Upper lobe of left lung (tissue), 6 donors: ENCODE data around the gene C20orf144. TPM values are rescaled to one million over a fixed set of nuclear protein-coding genes. Genes with fewer than 3 reads are reported as not detected.

Experiments used
- ATAC-seq, 2 donors: fragments of 200-7000 bp; cut with Tn5 transposase; one replicate each; pipeline ENCODE4 v1.9.1; 2022; ENCODE audit warnings: mild to moderate bottlenecking in 2 of 2, moderate library complexity in 2 of 2; ENCODE audit not compliant: low FRiP score in 2 of 2
- DNase-seq, 2 donors: peaks; one replicate each; pipeline ENCODE4 v3.0.0-alpha.2; 2019 to 2020
- H3K27ac ChIP-seq, 4 donors: fragments of 200-600 bp; sonication (generic); one replicate each; pipeline ENCODE4 v1.5.1; 2016 to 2019
- H3K27me3 ChIP-seq, 4 donors: fragments of 200-600 bp; sonication (generic); one replicate each; pipeline ENCODE4 v1.5.1; 2017 to 2019
- H3K36me3 ChIP-seq, 4 donors: fragments of 200-600 bp; sonication (generic); one replicate each; pipeline ENCODE4 v1.5.1; 2016 to 2019
- H3K4me1 ChIP-seq, 4 donors: fragments of 200-600 bp; sonication (generic); one replicate each; pipeline ENCODE4 v1.5.1; 2018 to 2019
- H3K4me3 ChIP-seq, 4 donors: fragments of 200-600 bp; sonication (generic); one replicate each; pipeline ENCODE4 v1.5.1; 2017 to 2019; ENCODE audit warnings: mild to moderate bottlenecking in 2 of 4, moderate library complexity in 1 of 4
- H3K9me3 ChIP-seq, 4 donors: fragments of 200-600 bp; sonication (generic); one replicate each; pipeline ENCODE4 v1.5.1; 2018 to 2019
- CTCF ChIP-seq, 6 experiments: fragments of 450-650 bp in 4 of 6; fragments of 200-600 bp in 2 of 6; sonication (generic) in 2 of 6; IDR thresholded peaks; one replicate each; pipeline ENCODE4 v1.5.1; 2016 to 2019; ENCODE audit warnings: antibody characterized with exemption in 6 of 6
- EP300 ChIP-seq, 4 donors: sonication (generic); formaldehyde crosslinking; IDR thresholded peaks; one replicate each; pipeline ENCODE4 v1.5.1; 2017; ENCODE audit warnings: antibody characterized with exemption in 4 of 4, control low read depth in 2 of 4
- POLR2A ChIP-seq, 4 donors: fragments of 450-650 bp; IDR thresholded peaks; one replicate each; pipeline ENCODE4 v1.5.1; 2016 to 2017; ENCODE audit warnings: antibody characterized with exemption in 4 of 4, mild to moderate bottlenecking in 2 of 4
- POLR2AphosphoS5 ChIP-seq, 2 donors: sonication (generic); formaldehyde crosslinking; IDR thresholded peaks; one replicate each; pipeline ENCODE4 v1.5.1; 2017; ENCODE audit warnings: antibody characterized with exemption in 2 of 2
- WGBS, 2 donors: methylation state at CpG; one replicate each; pipeline ENCODE4 v1.1.5; 2017 to 2018; 5-methylcytosine and 5-hydroxymethylcytosine counted together
- total RNA-seq, 6 donors: library from RNA; depleted of rRNA in 4 of 6; stranded (reverse); fragments of >200 nt in 4 of 6; gene quantifications; one replicate each; pipeline versions ENCODE4 v1.1.0 to v1.2.1, GENCODE V29; 2016 to 2021
- donor health status: DM: no; HTN: no; CAD: no; lungs with moderate emphysema.
- donor health status: DM: no; HTN: yes; CAD: no; lungs with severe emphysema.

Gene C20orf144
- total RNA-seq, 6 donors from 2014 or later = not detected

DNA sequence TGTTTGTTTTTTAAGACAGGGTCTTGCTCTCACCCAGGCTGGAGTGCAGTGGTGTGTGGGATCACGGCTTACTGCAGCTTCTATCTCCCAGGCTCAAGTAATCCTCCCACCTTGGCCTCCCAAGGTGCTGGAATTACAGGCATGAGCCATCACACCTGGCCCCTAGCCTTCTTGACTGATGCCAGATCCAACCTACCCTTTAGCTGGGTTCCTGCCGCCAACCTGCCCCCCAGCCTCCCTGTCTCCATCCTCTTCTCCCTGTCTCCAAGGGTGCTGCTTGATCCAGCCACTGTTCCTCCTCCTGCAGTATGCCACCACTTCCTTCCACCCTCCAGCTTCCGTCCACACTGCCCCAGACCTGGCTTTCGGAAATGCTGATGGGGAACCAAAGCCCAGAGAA, 3.2 kb upstream of the C20orf144 start:
- ATAC-seq (no peak), DNase-seq (no peak)
- TF ChIP-seq POLR2AphosphoS5 (IDR thresholded peaks at IDR 0.05) (no peak), POLR2A (IDR thresholded peaks at IDR 0.05) (no peak), CTCF (IDR thresholded peaks at IDR 0.05) (no peak), EP300 (IDR thresholded peaks at IDR 0.05) (no peak)
- 89 to 94% methylated on average over 3 to 4 of the region's 4 CpGs for WGBS, 2 donors
- peaks cover 5 to 36% (median 24%) of the 10 kb centered on the region in 4 donors for H3K36me3 ChIP-seq
- peaks cover 6 to 22% (median 21%) of the 10 kb centered on the region in 4 donors for H3K4me1 ChIP-seq
- no peaks in the 10 kb centered on the region for H3K9me3 ChIP-seq
- no peak overlapping the region for H3K4me3 ChIP-seq
- H3K27ac ChIP-seq = no peak overlapping the region
- no peaks in the 10 kb centered on the region for H3K27me3 ChIP-seq

- Histone ChIP-seq H3K27me3 (no peaks in the 10 kb centered on the region), H3K9me3 (no peaks in the 10 kb centered on the region), H3K36me3 (peaks cover 5 to 36% (median 24%) of the 10 kb centered on the region in 4 donors), H3K27ac (no peak overlapping the region), H3K4me3 (no peak overlapping the region), H3K4me1 (peaks cover 12 to 24% (median 22%) of the 10 kb centered on the region in 4 donors)
- ATAC-seq (no peak), DNase-seq (no peak)
- WGBS, 2 donors = 94 to 95% methylated on average over 4 to 29 of the region's 32 CpGs
- no peak for TF ChIP-seq EP300 (IDR thresholded peaks at IDR 0.05)
- no peak for TF ChIP-seq POLR2A (IDR thresholded peaks at IDR 0.05)
- TF ChIP-seq POLR2AphosphoS5 (IDR thresholded peaks at IDR 0.05) = no peak
- TF ChIP-seq CTCF (IDR thresholded peaks at IDR 0.05) = no peak
These were observed 2.6 kb upstream of the C20orf144 start for GRCh38 chr20:33659341-33660034.

DNA sequence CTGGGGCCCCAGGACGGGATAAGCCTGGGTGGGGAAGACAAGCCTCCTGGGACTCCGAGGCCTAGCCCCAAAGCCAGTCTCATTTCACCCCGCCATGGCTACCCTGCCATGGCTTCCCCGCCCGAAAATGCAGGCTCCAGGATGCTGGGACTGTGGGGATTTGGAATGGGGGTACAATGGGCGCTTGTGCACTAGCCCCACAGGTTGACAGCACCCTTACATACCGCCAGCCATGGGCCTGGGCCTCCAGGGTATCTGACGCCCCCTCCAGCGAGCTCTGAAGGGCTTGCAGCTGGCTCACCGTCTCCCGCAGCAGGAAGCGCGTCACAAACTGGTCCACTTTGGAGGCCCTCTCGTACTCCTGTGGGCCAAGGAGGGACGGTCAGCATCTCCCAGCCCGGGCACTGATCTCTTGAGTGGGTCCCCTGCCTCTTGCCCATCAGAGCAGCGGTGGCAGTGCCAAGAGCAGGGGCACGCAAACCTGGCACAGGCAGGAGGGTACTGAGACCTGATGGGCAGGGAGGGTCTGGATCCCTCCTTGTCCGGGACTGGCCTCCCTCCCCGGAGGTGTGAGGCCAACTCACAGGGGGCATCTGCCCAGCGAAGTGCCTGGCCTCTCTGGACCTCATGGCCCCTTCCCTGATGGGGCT, 2.0 kb upstream of the C20orf144 start:
- ATAC-seq = no peak
- peaks cover 14 to 23% (median 19%) of the 10 kb centered on the region in 4 donors for H3K4me1 ChIP-seq
- no peak overlapping the region for H3K27ac ChIP-seq
- H3K27me3 ChIP-seq = no peaks in the 10 kb centered on the region
- peaks cover 5 to 36% (median 24%) of the 10 kb centered on the region in 4 donors for H3K36me3 ChIP-seq
- TF ChIP-seq EP300 (IDR thresholded peaks at IDR 0.05) = no peak
- no peak overlapping the region for H3K4me3 ChIP-seq
- H3K9me3 ChIP-seq = no peaks in the 10 kb centered on the region
- DNase-seq = no peak
- 88 to 92% methylated on average over 9 to 21 of the region's 21 CpGs for WGBS, 2 donors

- H3K27ac ChIP-seq = no peak overlapping the region
- H3K4me1 ChIP-seq = peaks cover 14 to 27% (median 19%) of the 10 kb centered on the region in 4 donors
- DNase-seq = no peak
- H3K9me3 ChIP-seq = no peaks in the 10 kb centered on the region
- ATAC-seq = no peak
- no peaks in the 10 kb centered on the region for H3K27me3 ChIP-seq
- 86 to 90% methylated on average over 6 to 7 of the region's 7 CpGs for WGBS, 2 donors
- TF ChIP-seq CTCF (IDR thresholded peaks at IDR 0.05) = no peak
- TF ChIP-seq EP300 (IDR thresholded peaks at IDR 0.05) = no peak
- no peak for TF ChIP-seq POLR2A (IDR thresholded peaks at IDR 0.05)
- no peak for TF ChIP-seq POLR2AphosphoS5 (IDR thresholded peaks at IDR 0.05)
- peaks cover 5 to 36% (median 24%) of the 10 kb centered on the region in 4 donors for H3K36me3 ChIP-seq
- no peak overlapping the region for H3K4me3 ChIP-seq
These were observed 1.5 kb upstream of the C20orf144 start for GRCh38 chr20:33660685-33661058.

GRCh38 chr20:33663161-33664084, 1.3 kb downstream of the C20orf144 start:
- peak overlapping the region; percentile 77 to 91 (median 88) for H3K27ac ChIP-seq
- DNase-seq (peak; percentile 86 to 98), ATAC-seq (peak; percentile 69 to 81)
- TF ChIP-seq POLR2A (IDR thresholded peaks at IDR 0.05) (peak in 2 of 4 donors; percentile 69 to 88), EP300 (IDR thresholded peaks at IDR 0.05) (no peak), POLR2AphosphoS5 (IDR thresholded peaks at IDR 0.05) (peak; percentile 65 to 66), CTCF (IDR thresholded peaks at IDR 0.05) (peak in 3 of 6 experiments; percentile 6 to 31 (median 30))
- peak overlapping the region; percentile 56 to 77 (median 68) for H3K4me3 ChIP-seq
- WGBS, 2 donors = 1% methylated on average over 16 to 54 of the region's 84 CpGs
- H3K4me1 ChIP-seq = peaks cover 31 to 54% (median 45%) of the 10 kb centered on the region in 4 donors
- H3K9me3 ChIP-seq = no peaks in the 10 kb centered on the region
- no peaks in the 10 kb centered on the region for H3K27me3 ChIP-seq
- peaks cover under 1 to 20% (median 12%) of the 10 kb centered on the region in 4 donors for H3K36me3 ChIP-seq
